ENCODE measurements around the gene KDSR. TPM values are rescaled to one million over a fixed set of nuclear protein-coding genes. Genes with fewer than 3 reads are reported as not detected.

The KDSR gene
- polyA plus RNA-seq, 3 donors = 9.6 to 38.5 (median 29.9) TPM

DNA sequence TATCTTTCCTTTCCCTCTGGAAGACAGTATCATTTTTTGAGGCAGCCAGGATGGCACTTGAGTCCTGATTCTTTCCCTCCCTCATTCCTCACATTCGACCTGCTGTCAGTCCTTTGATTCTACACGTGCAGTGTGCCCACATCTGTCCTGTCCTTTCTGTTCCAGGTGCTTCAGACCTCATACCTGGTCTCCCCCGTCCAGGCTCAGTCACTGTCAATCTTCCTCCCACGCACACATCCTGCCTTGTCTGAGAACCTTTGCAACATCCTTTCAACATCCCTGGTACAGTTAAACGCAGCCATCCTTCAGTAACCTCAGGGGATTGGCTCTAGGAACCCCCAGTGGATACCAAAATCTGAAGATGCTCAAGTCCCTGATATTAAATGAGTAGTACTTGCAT lies 57.6 kb downstream of the KDSR start:
- Mint-ChIP-seq H3K27ac (no peak overlapping the region), H3K27me3 (ENCODE audit: low read depth in 3 of 3) (peaks cover 0 to 4% (median 2%) of the 10 kb centered on the region in 3 donors), H3K9me3 (no peaks in the 10 kb centered on the region), H3K4me3 (no peak overlapping the region), H3K4me1 (peaks cover 27% of the 10 kb centered on the region), H3K36me3 (peaks cover 6 to 9% of the 10 kb centered on the region in 2 donors)
- Histone ChIP-seq H3K36me3 (replicated peaks in 1 of 2; ENCODE audit: control insufficient read depth in 1 of 2, insufficient read depth in 2 of 2, low read length in 2 of 2) (no peaks in the 10 kb centered on the region), H2AFZ (ENCODE audit: insufficient read depth, low read depth, low read length, poor library complexity, severe bottlenecking) (no peak overlapping the region), H3K4me2 (replicated peaks; ENCODE audit: extremely low read depth, low read length, poor library complexity, severe bottlenecking) (no peak overlapping the region), H3K79me2 (ENCODE audit: insufficient read depth, low read length) (peaks cover 86% of the 10 kb centered on the region), H3K9ac (ENCODE audit: insufficient read depth, low read length, poor library complexity, severe bottlenecking) (no peak overlapping the region), H3K4me1 (ENCODE audit: control insufficient read depth in 1 of 2, insufficient read depth in 2 of 2, low read length in 2 of 2) (peaks cover 5 to 12% of the 10 kb centered on the region in 2 donors), H3K4me3 (replicated peaks in 1 of 3; ENCODE audit: low read depth in 2 of 3, low read length in 3 of 3) (no peak overlapping the region), H3K27ac (ENCODE audit: low read depth in 1 of 2, low read length in 2 of 2) (no peak overlapping the region), H4K20me1 (ENCODE audit: insufficient read depth, low read length) (no peaks in the 10 kb centered on the region), H3K27me3 (ENCODE audit: control insufficient read depth in 2 of 2, insufficient read depth in 2 of 2, low read length in 2 of 2) (no peaks in the 10 kb centered on the region), H3K9me3 (replicated peaks in 1 of 2; ENCODE audit: control insufficient read depth in 1 of 2, insufficient read depth in 1 of 2, low read length in 2 of 2) (no peaks in the 10 kb centered on the region)
- WGBS (ENCODE audit: insufficient coverage) = 91% methylated on average over 5 of the region's 5 CpGs
- DNase-seq = no peak
- TF ChIP-seq, protein P1, sequence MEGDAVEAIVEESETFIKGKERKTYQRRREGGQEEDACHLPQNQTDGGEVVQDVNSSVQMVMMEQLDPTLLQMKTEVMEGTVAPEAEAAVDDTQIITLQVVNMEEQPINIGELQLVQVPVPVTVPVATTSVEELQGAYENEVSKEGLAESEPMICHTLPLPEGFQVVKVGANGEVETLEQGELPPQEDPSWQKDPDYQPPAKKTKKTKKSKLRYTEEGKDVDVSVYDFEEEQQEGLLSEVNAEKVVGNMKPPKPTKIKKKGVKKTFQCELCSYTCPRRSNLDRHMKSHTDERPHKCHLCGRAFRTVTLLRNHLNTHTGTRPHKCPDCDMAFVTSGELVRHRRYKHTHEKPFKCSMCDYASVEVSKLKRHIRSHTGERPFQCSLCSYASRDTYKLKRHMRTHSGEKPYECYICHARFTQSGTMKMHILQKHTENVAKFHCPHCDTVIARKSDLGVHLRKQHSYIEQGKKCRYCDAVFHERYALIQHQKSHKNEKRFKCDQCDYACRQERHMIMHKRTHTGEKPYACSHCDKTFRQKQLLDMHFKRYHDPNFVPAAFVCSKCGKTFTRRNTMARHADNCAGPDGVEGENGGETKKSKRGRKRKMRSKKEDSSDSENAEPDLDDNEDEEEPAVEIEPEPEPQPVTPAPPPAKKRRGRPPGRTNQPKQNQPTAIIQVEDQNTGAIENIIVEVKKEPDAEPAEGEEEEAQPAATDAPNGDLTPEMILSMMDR (IDR thresholded peaks at IDR 0.05) = no peak
- intact Hi-C loops (cut with micrococcal nuclease) = no loop called here

GRCh38 chr18:63307551-63308200 lies 59.3 kb downstream of the KDSR start:
- Mint-ChIP-seq H3K27ac (no peak overlapping the region), H3K27me3 (ENCODE audit: low read depth in 3 of 3) (peaks cover 0 to 4% (median 2%) of the 10 kb centered on the region in 3 donors), H3K9me3 (no peaks in the 10 kb centered on the region), H3K4me1 (peaks cover 32% of the 10 kb centered on the region), H3K36me3 (peaks cover 6 to 9% of the 10 kb centered on the region in 2 donors), H3K4me3 (no peak overlapping the region)
- intact Hi-C loops (cut with micrococcal nuclease) = no loop called here
- TF ChIP-seq, protein P1 (IDR thresholded peaks at IDR 0.05) = no peak
- Histone ChIP-seq H3K36me3 (replicated peaks in 1 of 2; ENCODE audit: control insufficient read depth in 1 of 2, insufficient read depth in 2 of 2, low read length in 2 of 2) (no peaks in the 10 kb centered on the region), H3K4me3 (replicated peaks in 1 of 3; ENCODE audit: low read depth in 2 of 3, low read length in 3 of 3) (no peak overlapping the region), H3K9ac (ENCODE audit: insufficient read depth, low read length, poor library complexity, severe bottlenecking) (no peak overlapping the region), H3K4me1 (ENCODE audit: control insufficient read depth in 1 of 2, insufficient read depth in 2 of 2, low read length in 2 of 2) (peaks cover 21 to 28% of the 10 kb centered on the region in 2 donors), H4K20me1 (ENCODE audit: insufficient read depth, low read length) (no peaks in the 10 kb centered on the region), H3K4me2 (replicated peaks; ENCODE audit: extremely low read depth, low read length, poor library complexity, severe bottlenecking) (no peak overlapping the region), H3K79me2 (ENCODE audit: insufficient read depth, low read length) (peaks cover 71% of the 10 kb centered on the region), H3K27me3 (ENCODE audit: control insufficient read depth in 2 of 2, insufficient read depth in 2 of 2, low read length in 2 of 2) (no peaks in the 10 kb centered on the region), H3K27ac (ENCODE audit: low read depth in 1 of 2, low read length in 2 of 2) (no peak overlapping the region), H3K9me3 (replicated peaks in 1 of 2; ENCODE audit: control insufficient read depth in 1 of 2, insufficient read depth in 1 of 2, low read length in 2 of 2) (no peaks in the 10 kb centered on the region), H2AFZ (ENCODE audit: insufficient read depth, low read depth, low read length, poor library complexity, severe bottlenecking) (no peak overlapping the region)
- 50% methylated on average over 1 of the region's 2 CpGs for WGBS (ENCODE audit: insufficient coverage)
- no peak for DNase-seq

Data from CD14-positive monocyte (primary cell).